BLaER1 treated with 17β-estradiol and CSF1 and Interleukin-3, amounts not matched to agents 10 nM and 100 nM (cell line): ENCODE results near the gene MRTFB.
A peak's percentile ranks its signal among the peaks of the same experiment; 100 is the strongest.

ENCODE experiments used
- H3K27ac ChIP-seq, 11 experiments: shearing (Covaris generic); formaldehyde crosslinking; 2 replicates each; pipeline ENCODE4 v1.8.1; 2022
- H3K27me3 ChIP-seq, 11 experiments: shearing (Covaris generic); formaldehyde crosslinking; 2 replicates each; pipeline ENCODE4 v1.8.1; 2022
- H3K36me3 ChIP-seq, 11 experiments: shearing (Covaris generic); formaldehyde crosslinking; 2 replicates each; pipeline ENCODE4 v1.8.1; 2022
- H3K4me1 ChIP-seq, 10 experiments: shearing (Covaris generic); formaldehyde crosslinking; 2 replicates each; pipeline ENCODE4 v1.8.1; 2022
- H3K4me2 ChIP-seq, 11 experiments: shearing (Covaris generic); formaldehyde crosslinking; 2 replicates each; pipeline ENCODE4 v1.8.1; 2022
- H3K4me3 ChIP-seq, 10 experiments: shearing (Covaris generic); formaldehyde crosslinking; 2 replicates each; pipeline ENCODE4 v1.8.1; 2022
- H3K9ac ChIP-seq, 11 experiments: shearing (Covaris generic); formaldehyde crosslinking; 2 replicates each; pipeline ENCODE4 v1.8.1; 2022
- H3K9me3 ChIP-seq, 11 experiments: shearing (Covaris generic); formaldehyde crosslinking; replicated peaks in 1 of 11; 2 replicates each; pipeline ENCODE4 v1.8.1; 2022
- H4K20me1 ChIP-seq, 11 experiments: shearing (Covaris generic); formaldehyde crosslinking; 2 replicates each; pipeline ENCODE4 v1.8.1; 2022
- Cebpa-rat ChIP-seq, 11 experiments: shearing (Covaris generic); IDR thresholded peaks; 2 replicates each; pipeline ENCODE4 v1.8.1; 2022

The MRTFB gene

GRCh38 chr16:14199199-14199598, 128.1 kb downstream of the MRTFB start:
- H3K36me3 ChIP-seq, result peaks cover 0 to 12% (median 0%) of the 10 kb centered on the region in 11 experiments; a peak in 4 of 22 replicates
- H3K9ac ChIP-seq, result no peak overlapping the region
- H3K9me3 ChIP-seq, result peaks cover 0 to 15% (median 11%) of the 10 kb centered on the region in 11 experiments; a peak in 14 of 22 replicates
- no peak overlapping the region for H3K27ac ChIP-seq
- H3K4me2 ChIP-seq, result peak overlapping the region in 2 of 11 experiments; percentile 4 to 8; a peak in 2 of 22 replicates
- H3K27me3 ChIP-seq, result no peaks in the 10 kb centered on the region
- TF ChIP-seq Cebpa-rat (IDR thresholded peaks at IDR 0.05), result no peak
- no peaks in the 10 kb centered on the region for H4K20me1 ChIP-seq
- H3K4me3 ChIP-seq, result no peak overlapping the region
- H3K4me1 ChIP-seq, result peaks cover 9 to 37% (median 14%) of the 10 kb centered on the region in 10 experiments

GRCh38 chr16:14199624-14200023, 128.5 kb downstream of the MRTFB start:
- Histone ChIP-seq H3K9ac (no peak overlapping the region), H4K20me1 (no peaks in the 10 kb centered on the region), H3K27ac (no peak overlapping the region), H3K36me3 (peaks cover 0 to 12% (median 0%) of the 10 kb centered on the region in 11 experiments; a peak in 4 of 22 replicates), H3K27me3 (no peaks in the 10 kb centered on the region), H3K4me3 (no peak overlapping the region), H3K4me2 (no peak overlapping the region), H3K9me3 (peaks cover 0 to 15% (median 11%) of the 10 kb centered on the region in 11 experiments; a peak in 14 of 22 replicates), H3K4me1 (peaks cover 9 to 37% (median 14%) of the 10 kb centered on the region in 10 experiments)
- no peak for TF ChIP-seq Cebpa-rat (IDR thresholded peaks at IDR 0.05)

GRCh38 chr16:14202095-14202494, 131.0 kb downstream of the MRTFB start:
- Histone ChIP-seq H3K4me3 (no peak overlapping the region), H3K9me3 (peaks cover 0 to 15% (median 11%) of the 10 kb centered on the region in 11 experiments; a peak in 14 of 22 replicates), H4K20me1 (no peaks in the 10 kb centered on the region), H3K4me2 (no peak overlapping the region), H3K4me1 (peaks cover under 1 to 23% (median 1%) of the 10 kb centered on the region in 10 experiments; a peak in 17 of 20 replicates), H3K9ac (no peak overlapping the region), H3K27ac (no peak overlapping the region), H3K36me3 (peaks cover 0 to 16% (median 3%) of the 10 kb centered on the region in 11 experiments; a peak in 6 of 22 replicates), H3K27me3 (no peaks in the 10 kb centered on the region)
- TF ChIP-seq Cebpa-rat (IDR thresholded peaks at IDR 0.05), result no peak

DNA sequence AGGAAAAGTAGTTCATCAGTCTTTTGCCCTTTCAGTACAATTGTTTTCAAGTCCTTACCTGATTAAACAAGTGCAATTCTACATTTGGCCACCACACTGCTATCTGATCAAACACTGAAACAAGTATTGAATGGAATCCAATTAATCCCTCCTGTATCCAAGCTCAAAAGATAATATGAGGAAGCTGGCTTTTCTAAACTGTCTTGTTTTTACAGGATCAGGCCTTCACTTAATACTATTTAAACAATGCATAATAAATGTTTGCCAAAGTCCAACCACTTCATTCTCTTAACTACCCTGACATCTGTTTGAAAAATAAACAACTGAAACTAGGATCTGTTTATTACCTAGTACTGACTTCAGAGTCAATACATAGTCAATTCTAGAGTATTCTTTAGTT, 131.6 kb downstream of the MRTFB start:
- no peak overlapping the region for H3K4me3 ChIP-seq
- peaks cover 0 to 17% (median 0%) of the 10 kb centered on the region in 10 experiments; a peak in 4 of 20 replicates for H3K4me1 ChIP-seq
- H3K27me3 ChIP-seq, result no peaks in the 10 kb centered on the region
- no peak for TF ChIP-seq Cebpa-rat (IDR thresholded peaks at IDR 0.05)
- H3K27ac ChIP-seq, result no peak overlapping the region
- H3K9ac ChIP-seq, result no peak overlapping the region
- H3K36me3 ChIP-seq, result peaks cover 0 to 16% (median 3%) of the 10 kb centered on the region in 11 experiments; a peak in 6 of 22 replicates
- H3K4me2 ChIP-seq, result no peak overlapping the region
- peaks cover 0 to 14% (median 7%) of the 10 kb centered on the region in 11 experiments; a peak in 14 of 22 replicates for H3K9me3 ChIP-seq
- H4K20me1 ChIP-seq, result no peaks in the 10 kb centered on the region

DNA sequence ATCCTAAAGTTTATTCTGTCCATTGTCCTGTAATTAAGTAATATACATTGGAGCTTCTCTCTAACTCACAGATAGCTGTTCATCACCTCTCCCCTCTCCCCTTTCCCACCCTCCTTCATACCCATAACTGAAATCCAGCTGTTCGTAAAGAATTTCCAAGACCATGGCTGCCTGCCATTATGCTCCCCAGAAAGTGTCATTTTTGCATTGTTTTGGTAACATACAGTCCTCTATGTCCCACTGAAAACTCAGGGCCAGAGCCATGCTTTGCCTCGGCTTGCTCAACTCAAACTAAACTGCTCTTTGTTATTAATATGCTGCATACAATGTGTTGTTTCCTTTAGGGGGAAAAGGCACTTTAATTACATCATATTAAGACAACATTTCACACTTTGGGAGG, 132.0 kb downstream of the MRTFB start:
- peaks cover 0 to 12% (median 0%) of the 10 kb centered on the region in 10 experiments; a peak in 4 of 20 replicates for H3K4me1 ChIP-seq
- H3K36me3 ChIP-seq, result peaks cover 0 to 16% (median 3%) of the 10 kb centered on the region in 11 experiments; a peak in 6 of 22 replicates
- H3K27ac ChIP-seq, result no peak overlapping the region
- no peaks in the 10 kb centered on the region for H3K27me3 ChIP-seq
- H3K4me3 ChIP-seq, result no peak overlapping the region
- H3K9ac ChIP-seq, result no peak overlapping the region
- no peak overlapping the region for H3K4me2 ChIP-seq
- peaks cover 0 to 9% (median 2%) of the 10 kb centered on the region in 11 experiments; a peak in 9 of 22 replicates for H3K9me3 ChIP-seq
- no peak for TF ChIP-seq Cebpa-rat (IDR thresholded peaks at IDR 0.05)
- no peaks in the 10 kb centered on the region for H4K20me1 ChIP-seq

DNA sequence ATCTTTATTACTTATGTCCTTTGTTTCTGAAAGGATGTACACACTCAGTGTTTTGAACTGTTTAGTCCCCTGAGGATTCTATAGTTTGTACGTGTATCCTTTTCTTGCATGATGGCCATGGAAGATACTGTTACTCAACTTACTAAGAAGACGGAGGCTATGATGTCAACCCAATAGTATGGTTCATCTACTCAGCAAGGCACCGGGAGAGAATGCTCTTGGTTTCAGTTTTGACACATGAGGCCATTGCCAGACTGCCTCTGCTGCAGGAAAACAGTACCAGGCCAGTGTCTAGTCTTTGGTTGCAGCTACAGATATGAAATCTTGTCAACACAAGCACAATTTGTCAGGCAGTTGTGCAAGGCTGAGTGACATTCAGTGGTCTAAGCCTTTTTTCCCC, 134.5 kb downstream of the MRTFB start:
- H3K4me1 ChIP-seq, result no peaks in the 10 kb centered on the region

DNA sequence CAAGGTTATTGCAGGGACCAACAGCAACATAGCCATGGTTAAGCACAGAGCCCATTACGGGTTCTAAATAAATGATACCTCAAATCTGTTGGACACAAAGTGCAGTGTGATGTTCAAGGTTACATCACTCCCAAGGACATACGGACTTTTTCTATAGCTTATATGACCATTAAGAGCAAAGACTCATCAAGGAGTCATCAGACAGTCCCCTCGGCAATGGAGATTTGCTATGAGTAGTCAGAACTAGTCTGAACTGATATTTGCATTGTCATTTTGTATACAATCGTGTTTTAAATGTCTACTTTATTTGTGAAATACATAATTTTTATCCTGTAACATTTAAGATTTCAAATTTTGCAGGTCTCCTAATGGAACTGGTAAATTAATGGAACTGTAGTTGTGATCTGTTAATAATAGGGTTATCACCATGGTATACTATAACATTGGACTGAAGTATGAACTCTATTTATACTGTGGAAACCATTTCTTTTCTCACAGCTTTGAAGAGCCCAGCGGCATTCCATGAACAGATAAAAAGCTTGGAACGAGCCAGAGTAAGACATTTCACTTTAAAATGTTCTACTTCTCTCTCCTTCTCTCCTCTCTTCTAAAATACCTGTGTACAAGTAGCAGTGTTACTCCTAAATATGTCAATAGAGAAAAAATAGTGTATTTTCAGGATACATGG, 140.9 kb downstream of the MRTFB start:
- no peak overlapping the region for H3K4me3 ChIP-seq
- H3K27ac ChIP-seq, result no peak overlapping the region
- no peaks in the 10 kb centered on the region for H4K20me1 ChIP-seq
- no peaks in the 10 kb centered on the region for H3K4me1 ChIP-seq
- no peaks in the 10 kb centered on the region for H3K27me3 ChIP-seq
- no peak overlapping the region for H3K9ac ChIP-seq
- H3K4me2 ChIP-seq, result no peak overlapping the region
- peaks cover 12 to 53% (median 24%) of the 10 kb centered on the region in 11 experiments; a peak in 19 of 22 replicates for H3K36me3 ChIP-seq
- TF ChIP-seq Cebpa-rat (IDR thresholded peaks at IDR 0.05), result no peak
- H3K9me3 ChIP-seq, result no peaks in the 10 kb centered on the region

More for the DNA sequence above, 134.5 kb downstream of the MRTFB start:
- Histone ChIP-seq H3K36me3 (peaks cover 0 to 20% (median 0%) of the 10 kb centered on the region in 11 experiments; a peak in 3 of 22 replicates), H4K20me1 (no peaks in the 10 kb centered on the region), H3K27me3 (no peaks in the 10 kb centered on the region), H3K27ac (no peak overlapping the region), H3K4me3 (no peak overlapping the region), H3K9ac (no peak overlapping the region), H3K4me2 (no peak overlapping the region), H3K9me3 (no peaks in the 10 kb centered on the region)
- TF ChIP-seq Cebpa-rat (IDR thresholded peaks at IDR 0.05), result no peak

- H3K4me1 ChIP-seq, result no peaks in the 10 kb centered on the region
- H3K27ac ChIP-seq, result no peak overlapping the region
- peaks cover 26 to 88% (median 51%) of the 10 kb centered on the region in 11 experiments; a peak in 21 of 22 replicates for H3K36me3 ChIP-seq
- H3K27me3 ChIP-seq, result no peaks in the 10 kb centered on the region
- no peaks in the 10 kb centered on the region for H3K9me3 ChIP-seq
- TF ChIP-seq Cebpa-rat (IDR thresholded peaks at IDR 0.05), result no peak
- H3K9ac ChIP-seq, result no peak overlapping the region
- no peaks in the 10 kb centered on the region for H4K20me1 ChIP-seq
- H3K4me2 ChIP-seq, result no peak overlapping the region
- no peak overlapping the region for H3K4me3 ChIP-seq
These were observed 144.8 kb downstream of the MRTFB start for GRCh38 chr16:14215941-14216340.

GRCh38 chr16:14219983-14220382, 148.9 kb downstream of the MRTFB start:
- no peak overlapping the region for H3K9ac ChIP-seq
- H4K20me1 ChIP-seq, result no peaks in the 10 kb centered on the region
- H3K4me3 ChIP-seq, result no peak overlapping the region
- H3K9me3 ChIP-seq, result peaks cover 6 to 25% (median 20%) of the 10 kb centered on the region in 11 experiments; a peak in 20 of 22 replicates
- no peak for TF ChIP-seq Cebpa-rat (IDR thresholded peaks at IDR 0.05)
- H3K27me3 ChIP-seq, result no peaks in the 10 kb centered on the region
- H3K36me3 ChIP-seq, result peaks cover 58 to 98% (median 77%) of the 10 kb centered on the region in 11 experiments
- H3K4me2 ChIP-seq, result no peak overlapping the region
- H3K27ac ChIP-seq, result no peak overlapping the region
- H3K4me1 ChIP-seq, result no peaks in the 10 kb centered on the region
